ENCODE results near the gene ZHX3. TPM values are rescaled to one million over a fixed set of nuclear protein-coding genes. Genes with fewer than 3 reads are reported as not detected.

The ZHX3 gene
- total RNA-seq, 4 donors from 2014 or later, result 57.8 to 74.8 (median 60.5) TPM

DNA sequence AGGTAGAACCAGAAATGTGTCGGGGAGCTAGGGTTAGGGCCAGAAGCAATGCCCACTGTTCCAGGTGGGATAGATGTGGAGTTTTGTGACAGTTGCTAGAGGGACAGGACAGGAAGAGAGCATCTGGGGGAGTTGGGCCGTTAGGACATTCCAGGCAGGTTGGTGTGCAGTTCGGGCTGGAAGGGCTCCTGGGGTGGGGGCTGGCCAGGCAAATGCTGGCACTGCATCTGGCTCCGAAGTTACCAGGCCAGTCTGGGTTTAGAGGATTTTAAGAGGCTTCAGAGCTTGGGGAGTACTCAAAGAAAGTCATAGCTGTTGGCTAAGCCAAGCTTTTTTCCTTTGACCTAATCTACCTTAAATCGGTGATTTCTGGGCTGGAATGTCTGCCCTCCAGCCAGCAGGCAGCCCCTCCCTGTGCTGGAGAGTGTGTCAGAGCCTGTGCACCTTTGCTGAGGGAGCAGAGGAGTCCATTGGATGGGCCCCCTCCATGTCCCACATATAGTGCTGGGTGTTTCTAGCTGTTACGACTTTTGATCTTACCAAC is 159.4 kb downstream of the ZHX3 start:
- Histone ChIP-seq H3K27me3 (no peaks in the 10 kb centered on the region), H3K4me1 (peaks cover 55 to 81% of the 10 kb centered on the region in 2 donors), H3K9me3 (no peaks in the 10 kb centered on the region), H3K36me3 (peaks cover 9 to 22% of the 10 kb centered on the region in 2 donors), H3K4me3 (replicated peaks in 1 of 3) (no peak overlapping the region), H3K27ac (peak overlapping the region; percentile 37 to 72 (median 61))
- no peak for TF ChIP-seq POLR2A (IDR thresholded peaks at IDR 0.05)
- TF ChIP-seq, protein P1, sequence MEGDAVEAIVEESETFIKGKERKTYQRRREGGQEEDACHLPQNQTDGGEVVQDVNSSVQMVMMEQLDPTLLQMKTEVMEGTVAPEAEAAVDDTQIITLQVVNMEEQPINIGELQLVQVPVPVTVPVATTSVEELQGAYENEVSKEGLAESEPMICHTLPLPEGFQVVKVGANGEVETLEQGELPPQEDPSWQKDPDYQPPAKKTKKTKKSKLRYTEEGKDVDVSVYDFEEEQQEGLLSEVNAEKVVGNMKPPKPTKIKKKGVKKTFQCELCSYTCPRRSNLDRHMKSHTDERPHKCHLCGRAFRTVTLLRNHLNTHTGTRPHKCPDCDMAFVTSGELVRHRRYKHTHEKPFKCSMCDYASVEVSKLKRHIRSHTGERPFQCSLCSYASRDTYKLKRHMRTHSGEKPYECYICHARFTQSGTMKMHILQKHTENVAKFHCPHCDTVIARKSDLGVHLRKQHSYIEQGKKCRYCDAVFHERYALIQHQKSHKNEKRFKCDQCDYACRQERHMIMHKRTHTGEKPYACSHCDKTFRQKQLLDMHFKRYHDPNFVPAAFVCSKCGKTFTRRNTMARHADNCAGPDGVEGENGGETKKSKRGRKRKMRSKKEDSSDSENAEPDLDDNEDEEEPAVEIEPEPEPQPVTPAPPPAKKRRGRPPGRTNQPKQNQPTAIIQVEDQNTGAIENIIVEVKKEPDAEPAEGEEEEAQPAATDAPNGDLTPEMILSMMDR (IDR thresholded peaks at IDR 0.05), result no peak
- intact Hi-C loops (cut with DNase I), result no loop called here
- 43 to 55% methylated on average over 6 of the region's 6 CpGs for WGBS, 2 donors
- peak; percentile 58 to 67 for DNase-seq

DNA sequence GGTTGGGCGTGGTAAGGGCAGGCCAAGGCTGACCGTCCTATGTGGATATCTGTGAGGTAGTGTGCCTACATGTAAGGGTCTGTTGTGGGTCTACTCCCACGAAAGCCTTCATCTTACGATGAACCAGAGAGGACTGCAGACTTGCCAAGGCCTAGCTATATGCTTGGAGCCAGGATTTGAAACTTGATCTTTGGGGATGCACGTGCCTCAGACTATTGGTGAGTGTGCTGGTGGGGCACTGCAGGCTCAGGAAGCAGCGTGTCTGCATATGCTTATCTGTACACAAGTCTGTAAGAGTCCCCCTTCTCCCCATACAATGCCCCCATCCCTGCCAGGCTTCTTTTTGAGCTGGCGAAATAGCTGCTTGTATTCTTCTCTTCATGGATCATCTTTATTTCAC is 162.3 kb downstream of the ZHX3 start:
- Histone ChIP-seq H3K36me3 (peaks cover 0 to 9% of the 10 kb centered on the region in 2 donors), H3K27ac (peak overlapping the region in 2 of 3 donors; percentile 50 to 79), H3K4me3 (replicated peaks in 1 of 3) (no peak overlapping the region), H3K9me3 (no peaks in the 10 kb centered on the region), H3K27me3 (no peaks in the 10 kb centered on the region), H3K4me1 (peaks cover 64 to 94% of the 10 kb centered on the region in 2 donors)
- TF ChIP-seq POLR2A (IDR thresholded peaks at IDR 0.05), result no peak
- TF ChIP-seq, protein P1 (IDR thresholded peaks at IDR 0.05), result no peak
- intact Hi-C loops (cut with DNase I), result no loop called here
- no peak for DNase-seq
- WGBS, 2 donors, result 71 to 91% methylated on average over 7 of the region's 7 CpGs

GRCh38 chr20:41154436-41155176 is 162.9 kb downstream of the ZHX3 start:
- Histone ChIP-seq H3K27ac (peak overlapping the region in 2 of 3 donors; percentile 50 to 79), H3K27me3 (no peaks in the 10 kb centered on the region), H3K9me3 (no peaks in the 10 kb centered on the region), H3K36me3 (peaks cover 0 to 2% of the 10 kb centered on the region in 2 donors), H3K4me3 (replicated peaks in 1 of 3) (no peak overlapping the region), H3K4me1 (peaks cover 66 to 92% of the 10 kb centered on the region in 2 donors)
- no peak for DNase-seq
- WGBS, 2 donors, result 73 to 86% methylated on average over 8 of the region's 8 CpGs
- TF ChIP-seq POLR2A (IDR thresholded peaks at IDR 0.05), result no peak
- TF ChIP-seq, protein P1 (IDR thresholded peaks at IDR 0.05), result no peak
- intact Hi-C loops (cut with DNase I), result no loop called here

- no peak for DNase-seq
- peak overlapping the region in 2 of 3 donors; percentile 5 to 79 for H3K27ac ChIP-seq
- WGBS, 2 donors, result 53 to 55% methylated on average over 5 of the region's 5 CpGs
- TF ChIP-seq, protein P1 (IDR thresholded peaks at IDR 0.05), result no peak
- TF ChIP-seq POLR2A (IDR thresholded peaks at IDR 0.05), result no peak
- no peaks in the 10 kb centered on the region for H3K36me3 ChIP-seq
- peaks cover 70 to 93% of the 10 kb centered on the region in 2 donors for H3K4me1 ChIP-seq
- no peak overlapping the region for H3K4me3 ChIP-seq (replicated peaks in 1 of 3)
- H3K27me3 ChIP-seq, result no peaks in the 10 kb centered on the region
- H3K9me3 ChIP-seq, result no peaks in the 10 kb centered on the region
- intact Hi-C loops (cut with DNase I), result no loop called here
Observed at GRCh38 chr20:41152108-41152757, 165.3 kb downstream of the ZHX3 start.
